ENCODE measurements around the gene RFX2.
"Not testable (repeated sequence)": the region's sequence is repeated elsewhere in the genome, so short reads cannot be mapped to it uniquely, and the experiment has no call there.

Gene RFX2

GRCh38 chr19:6010107-6010506, 100.2 kb downstream of the RFX2 start:
- no peak for DNase-seq

GRCh38 chr19:6007866-6008265, 102.4 kb downstream of the RFX2 start:
- no peak for DNase-seq

- DNase-seq: no peak
Measured at GRCh38 chr19:6006896-6007295, 103.4 kb downstream of the RFX2 start.

- not testable (repeated sequence) for DNase-seq
Measured at GRCh38 chr19:6006070-6006446, 104.2 kb downstream of the RFX2 start.

- no peak for DNase-seq
Measured at GRCh38 chr19:6005321-6006069, 104.8 kb downstream of the RFX2 start.

- DNase-seq: no peak
Measured at GRCh38 chr19:6003976-6004375, 106.3 kb downstream of the RFX2 start.

- no peak for DNase-seq
Measured at GRCh38 chr19:6002591-6002990, 107.7 kb downstream of the RFX2 start.

- no peak for DNase-seq
Measured at GRCh38 chr19:6000228-6000847, 110.0 kb downstream of the RFX2 start.

GRCh38 chr19:5999693-6000092, 110.6 kb downstream of the RFX2 start:
- DNase-seq: no peak

- no peak for DNase-seq
Measured at GRCh38 chr19:5997371-5997770, 112.9 kb downstream of the RFX2 start.

- no peak for DNase-seq
Measured at GRCh38 chr19:5996623-5997320, 113.5 kb downstream of the RFX2 start.

- DNase-seq: no peak
Measured at GRCh38 chr19:5996102-5996501, 114.2 kb downstream of the RFX2 start.

GRCh38 chr19:5995606-5996005, 114.7 kb downstream of the RFX2 start:
- DNase-seq: no peak

GRCh38 chr19:5994405-5995165, 115.7 kb downstream of the RFX2 start:
- no peak for DNase-seq

- no peak for DNase-seq
Measured at GRCh38 chr19:5993648-5994358, 116.5 kb downstream of the RFX2 start.

- DNase-seq: no peak
Measured at GRCh38 chr19:5993201-5993600, 117.1 kb downstream of the RFX2 start.

GRCh38 chr19:5992756-5993155, 117.5 kb downstream of the RFX2 start:
- DNase-seq: no peak

- no peak for DNase-seq
Measured at GRCh38 chr19:5991244-5991838, 119.0 kb downstream of the RFX2 start.

- DNase-seq: no peak
Measured at GRCh38 chr19:5990289-5990797, 120.0 kb downstream of the RFX2 start.

GRCh38 chr19:5989388-5990074, 120.8 kb downstream of the RFX2 start:
- no peak for DNase-seq
